ENCODE measurements around the gene CPNE1.

CPNE1 gene

DNA sequence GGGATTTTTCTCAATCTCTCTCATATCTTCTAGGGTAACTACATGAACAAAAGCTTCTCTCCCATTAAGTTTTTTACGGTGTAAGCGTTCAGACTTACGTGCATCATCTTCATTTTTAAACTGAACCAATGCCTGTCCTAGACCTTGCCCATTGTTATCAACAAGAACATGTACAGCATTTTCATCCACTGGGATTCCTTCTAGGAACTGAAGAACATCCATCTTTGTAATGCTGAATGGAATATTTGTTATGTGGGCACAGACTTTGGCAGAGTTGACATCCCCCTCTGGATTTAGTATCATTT, 11.3 kb downstream of the CPNE1 start:
- H3F3A ChIP-seq (ENCODE audit: low read depth), result no peaks in the 10 kb centered on the region
- H3K79me2 ChIP-seq (ENCODE audit: insufficient read depth, low read length), result peaks cover 100% of the 10 kb centered on the region
- H3K4me2 ChIP-seq (ENCODE audit: low read depth, low read length, poor library complexity, severe bottlenecking), result no peak overlapping the region
- no peaks in the 10 kb centered on the region for H3K9me2 ChIP-seq (replicated peaks; ENCODE audit: low read depth, low read length)
- H4K20me1 ChIP-seq (ENCODE audit: insufficient read depth, low read length, poor library complexity, severe bottlenecking), result peaks cover 100% of the 10 kb centered on the region
- no peak overlapping the region for H3K9ac ChIP-seq (ENCODE audit: low read depth, low read length, poor library complexity, severe bottlenecking)
- H3K4me1 ChIP-seq (ENCODE audit: insufficient read depth, low read length, poor library complexity, severe bottlenecking), result peaks cover 24% of the 10 kb centered on the region
- TF ChIP-seq, protein P1, sequence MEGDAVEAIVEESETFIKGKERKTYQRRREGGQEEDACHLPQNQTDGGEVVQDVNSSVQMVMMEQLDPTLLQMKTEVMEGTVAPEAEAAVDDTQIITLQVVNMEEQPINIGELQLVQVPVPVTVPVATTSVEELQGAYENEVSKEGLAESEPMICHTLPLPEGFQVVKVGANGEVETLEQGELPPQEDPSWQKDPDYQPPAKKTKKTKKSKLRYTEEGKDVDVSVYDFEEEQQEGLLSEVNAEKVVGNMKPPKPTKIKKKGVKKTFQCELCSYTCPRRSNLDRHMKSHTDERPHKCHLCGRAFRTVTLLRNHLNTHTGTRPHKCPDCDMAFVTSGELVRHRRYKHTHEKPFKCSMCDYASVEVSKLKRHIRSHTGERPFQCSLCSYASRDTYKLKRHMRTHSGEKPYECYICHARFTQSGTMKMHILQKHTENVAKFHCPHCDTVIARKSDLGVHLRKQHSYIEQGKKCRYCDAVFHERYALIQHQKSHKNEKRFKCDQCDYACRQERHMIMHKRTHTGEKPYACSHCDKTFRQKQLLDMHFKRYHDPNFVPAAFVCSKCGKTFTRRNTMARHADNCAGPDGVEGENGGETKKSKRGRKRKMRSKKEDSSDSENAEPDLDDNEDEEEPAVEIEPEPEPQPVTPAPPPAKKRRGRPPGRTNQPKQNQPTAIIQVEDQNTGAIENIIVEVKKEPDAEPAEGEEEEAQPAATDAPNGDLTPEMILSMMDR (conservative IDR thresholded peaks at IDR 0.05; ENCODE audit: low read length), result no peak
- TF ChIP-seq EZH2phosphoT487 (IDR thresholded peaks at IDR 0.05; ENCODE audit: borderline replicate concordance), result no peak
- peaks cover 48% of the 10 kb centered on the region for H3K36me3 ChIP-seq (ENCODE audit: insufficient read depth, low read length)
- H3K4me3 ChIP-seq (ENCODE audit: low read length, poor library complexity, severe bottlenecking), result no peak overlapping the region
- H3K9me3 ChIP-seq (ENCODE audit: insufficient read depth, low read depth, low read length), result no peaks in the 10 kb centered on the region
- no peaks in the 10 kb centered on the region for H3K27me3 ChIP-seq (ENCODE audit: insufficient read depth, low read length, poor library complexity, severe bottlenecking)
- H2AFZ ChIP-seq (ENCODE audit: low read length), result no peak overlapping the region

GRCh38 chr20:35652641-35653429, 11.9 kb downstream of the CPNE1 start:
- TF ChIP-seq, protein P1 (conservative IDR thresholded peaks at IDR 0.05; ENCODE audit: low read length), result no peak
- no peak for TF ChIP-seq EZH2phosphoT487 (IDR thresholded peaks at IDR 0.05; ENCODE audit: borderline replicate concordance)
- H3K9ac ChIP-seq (ENCODE audit: low read depth, low read length, poor library complexity, severe bottlenecking), result no peak overlapping the region
- peaks cover 100% of the 10 kb centered on the region for H3K79me2 ChIP-seq (ENCODE audit: insufficient read depth, low read length)
- H4K20me1 ChIP-seq (ENCODE audit: insufficient read depth, low read length, poor library complexity, severe bottlenecking), result peaks cover 100% of the 10 kb centered on the region
- H2AFZ ChIP-seq (ENCODE audit: low read length), result no peak overlapping the region
- H3K4me3 ChIP-seq (ENCODE audit: low read length, poor library complexity, severe bottlenecking), result no peak overlapping the region
- H3K27me3 ChIP-seq (ENCODE audit: insufficient read depth, low read length, poor library complexity, severe bottlenecking), result no peaks in the 10 kb centered on the region
- H3K9me2 ChIP-seq (replicated peaks; ENCODE audit: low read depth, low read length), result no peaks in the 10 kb centered on the region
- H3K4me2 ChIP-seq (ENCODE audit: low read depth, low read length, poor library complexity, severe bottlenecking), result no peak overlapping the region
- H3K9me3 ChIP-seq (ENCODE audit: insufficient read depth, low read depth, low read length), result no peaks in the 10 kb centered on the region
- no peaks in the 10 kb centered on the region for H3F3A ChIP-seq (ENCODE audit: low read depth)
- H3K36me3 ChIP-seq (ENCODE audit: insufficient read depth, low read length), result peaks cover 51% of the 10 kb centered on the region
- peaks cover 24% of the 10 kb centered on the region for H3K4me1 ChIP-seq (ENCODE audit: insufficient read depth, low read length, poor library complexity, severe bottlenecking)

DNA sequence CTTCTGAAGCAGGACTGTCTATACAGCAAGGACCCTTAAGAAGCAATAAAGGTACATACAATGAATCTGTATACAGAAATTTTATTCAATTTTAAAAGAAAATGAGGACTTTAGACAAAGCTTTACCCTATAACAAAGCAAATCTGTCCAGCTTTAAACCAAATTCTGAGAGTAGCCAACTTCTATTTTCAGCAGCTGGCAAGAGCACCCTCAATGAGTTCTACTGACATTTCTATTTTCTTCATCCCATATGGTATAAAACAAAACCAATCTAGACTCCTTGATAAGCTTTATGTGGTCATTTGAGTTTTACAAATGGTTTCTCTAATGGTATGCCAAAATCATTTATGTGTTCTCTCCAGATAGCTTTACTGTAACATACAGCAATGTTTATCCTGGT, 12.7 kb downstream of the CPNE1 start:
- Histone ChIP-seq H3K9me3 (ENCODE audit: insufficient read depth, low read depth, low read length) (no peaks in the 10 kb centered on the region), H3K4me1 (ENCODE audit: insufficient read depth, low read length, poor library complexity, severe bottlenecking) (peaks cover 17% of the 10 kb centered on the region), H3K27me3 (ENCODE audit: insufficient read depth, low read length, poor library complexity, severe bottlenecking) (no peaks in the 10 kb centered on the region), H3K79me2 (ENCODE audit: insufficient read depth, low read length) (peaks cover 100% of the 10 kb centered on the region), H3K36me3 (ENCODE audit: insufficient read depth, low read length) (peaks cover 51% of the 10 kb centered on the region), H3F3A (ENCODE audit: low read depth) (no peaks in the 10 kb centered on the region), H3K4me2 (ENCODE audit: low read depth, low read length, poor library complexity, severe bottlenecking) (no peak overlapping the region), H3K9me2 (replicated peaks; ENCODE audit: low read depth, low read length) (no peaks in the 10 kb centered on the region), H3K9ac (ENCODE audit: low read depth, low read length, poor library complexity, severe bottlenecking) (no peak overlapping the region), H4K20me1 (ENCODE audit: insufficient read depth, low read length, poor library complexity, severe bottlenecking) (peaks cover 92% of the 10 kb centered on the region), H3K4me3 (ENCODE audit: low read length, poor library complexity, severe bottlenecking) (no peak overlapping the region), H2AFZ (ENCODE audit: low read length) (no peak overlapping the region)
- TF ChIP-seq, protein P1 (conservative IDR thresholded peaks at IDR 0.05; ENCODE audit: low read length), result no peak
- TF ChIP-seq EZH2phosphoT487 (IDR thresholded peaks at IDR 0.05; ENCODE audit: borderline replicate concordance), result no peak
